WTC11 (cell line): ENCODE results near the gene MINDY1. TPM values are rescaled to one million over a fixed set of nuclear protein-coding genes. Genes with fewer than 3 reads are reported as not detected.

ENCODE experiments used
- ATAC-seq: fragments of 200-7000 bp; cut with Tn5 transposase; 2 replicates; pipeline ENCODE4 v1.10.0; 2021; ENCODE audit warnings: mild to moderate bottlenecking, moderate library complexity
- CTCF ChIA-PET: fragments of 300-600 bp; sonication (Branson Sonifier 250); formaldehyde crosslinking; loops from one replicate; lab custom pipeline; 2021; ENCODE audit warnings: antibody characterized with exemption; lab: Charles Lee
- POLR2A ChIA-PET: fragments of 350-600 bp; sonication (Branson Sonifier 250); formaldehyde crosslinking; loops from one replicate; lab custom pipeline; 2021; ENCODE audit warnings: antibody characterized with exemption; lab: Charles Lee
- DNase-seq: peaks from one replicate; pipeline ENCODE4 v3.0.0; 2021; ENCODE audit warnings: low spot score
- H3K27ac Mint-ChIP-seq: 2 replicates; pipeline ENCODE4 v1.8.0; 2021; ENCODE audit warnings: mixed read lengths
- H3K27me3 Mint-ChIP-seq: 2 replicates; pipeline ENCODE4 v1.8.0; 2021; ENCODE audit warnings: low read depth, mild to moderate bottlenecking, moderate library complexity, mixed read lengths
- H3K36me3 Mint-ChIP-seq: 2 replicates; pipeline ENCODE4 v1.8.0; 2021; ENCODE audit warnings: mixed read lengths
- H3K4me1 Mint-ChIP-seq: 2 replicates; pipeline ENCODE4 v1.8.0; 2022; ENCODE audit warnings: mixed read lengths
- H3K4me3 Mint-ChIP-seq: 2 replicates; pipeline ENCODE4 v1.8.0; 2021; ENCODE audit warnings: mild to moderate bottlenecking, moderate library complexity, mixed read lengths
- H3K9me3 Mint-ChIP-seq: 2 replicates; pipeline ENCODE4 v1.8.0; 2021; ENCODE audit warnings: mixed read lengths
- AR ChIP-seq: fragments of 250-450 bp; sonication (Bioruptor Pico); IDR thresholded peaks from 2 replicates; pipeline ENCODE4 v1.9.0; 2021; ENCODE audit warnings: mild to moderate bottlenecking
- ATF6 ChIP-seq: sonication (generic); formaldehyde crosslinking; IDR thresholded peaks from 2 replicates; pipeline ENCODE4 v1.8.1; 2023; ENCODE audit warnings: mild to moderate bottlenecking, missing genetic modification reagents
- ERG ChIP-seq: fragments of 250-450 bp; sonication (Bioruptor Pico); IDR thresholded peaks from 2 replicates; pipeline ENCODE4 v1.8.0; 2021; ENCODE audit warnings: mild to moderate bottlenecking
- HMGXB4 ChIP-seq: sonication (generic); formaldehyde crosslinking; IDR thresholded peaks from 2 replicates; pipeline ENCODE4 v1.8.1; 2023; ENCODE audit warnings: mild to moderate bottlenecking, moderate library complexity, missing genetic modification reagents
- OVOL2 ChIP-seq: fragments of 250-450 bp; sonication (Bioruptor Pico); IDR thresholded peaks from 2 replicates; pipeline ENCODE4 v1.9.0; 2021; ENCODE audit warnings: mild to moderate bottlenecking, borderline replicate concordance
- SMAD3 ChIP-seq: sonication (generic); formaldehyde crosslinking; IDR thresholded peaks from 2 replicates; pipeline ENCODE4 v1.8.0; 2022; ENCODE audit warnings: missing genetic modification reagents, mild to moderate bottlenecking, borderline replicate concordance
- TEAD1 ChIP-seq: sonication (generic); formaldehyde crosslinking; IDR thresholded peaks from 2 replicates; pipeline ENCODE4 v1.8.0; 2022; ENCODE audit warnings: mild to moderate bottlenecking, missing genetic modification reagents
- ZBTB21 ChIP-seq: sonication (generic); formaldehyde crosslinking; IDR thresholded peaks from 2 replicates; pipeline ENCODE4 v1.8.1; 2023; ENCODE audit warnings: mild to moderate bottlenecking, missing genetic modification reagents, borderline replicate concordance
- total RNA-seq: library from RNA; stranded (reverse); gene quantifications from 3 replicates; pipeline ENCODE4 v1.2.3, GENCODE V29; 2021
- TF ChIP-seq, protein P1 (sequence below): sonication (generic); formaldehyde crosslinking; conservative IDR thresholded peaks from 2 replicates; pipeline ENCODE4 v1.8.1; 2023; ENCODE audit warnings: mild to moderate bottlenecking, low read depth, missing genetic modification reagents, moderate library complexity

The MINDY1 gene
- total RNA-seq, 1 experiment from 2014 or later = 10.1 TPM

DNA sequence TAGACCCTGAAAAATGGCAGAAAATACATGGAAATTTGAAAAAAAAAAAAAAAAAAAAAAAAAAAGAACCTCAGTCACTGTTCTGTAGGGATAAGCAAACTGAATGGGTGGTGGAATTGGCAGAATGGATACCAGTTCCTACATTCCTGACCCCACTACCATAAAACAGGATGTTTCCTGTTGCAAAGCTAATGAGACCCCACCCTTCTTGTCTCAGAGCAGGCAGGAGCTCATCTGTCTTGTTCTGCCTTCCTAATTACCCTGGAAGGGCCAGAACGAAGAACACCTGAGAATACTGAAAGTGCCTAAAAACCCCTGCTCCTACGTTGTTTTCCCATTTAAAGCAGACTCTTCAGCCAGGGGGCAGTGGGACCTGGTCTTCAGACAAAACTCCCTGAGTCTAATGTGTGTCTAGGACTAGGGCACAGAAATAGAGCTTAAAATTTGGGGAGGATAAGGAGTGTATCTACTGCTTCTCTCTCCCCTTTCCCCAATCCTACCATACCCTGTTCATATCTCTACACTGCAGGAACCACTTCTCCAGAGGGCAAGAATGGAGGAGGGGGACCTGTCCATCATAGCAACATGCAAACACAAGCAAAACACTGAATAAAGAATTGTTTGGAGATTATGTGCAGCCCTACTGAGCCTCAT is 44.8 kb upstream of the MINDY1 start:
- no peak for TF ChIP-seq TEAD1 (CRISPR knock-in tag)
- no peak for TF ChIP-seq ERG (CRISPR knock-in tag)
- no peak for TF ChIP-seq OVOL2 (CRISPR knock-in tag)
- no peak for TF ChIP-seq SMAD3 (CRISPR knock-in tag)
- H3K27ac Mint-ChIP-seq = no peak overlapping the region
- DNase-seq (no peak), ATAC-seq (no peak)
- POLR2A ChIA-PET = interaction anchor here (0.6 to 0.7 kb wide), 2 partner anchors 30 to 473 kb away, joined by 3 to 4 read pairs; no protein-coding TSS in a partner anchor
- H3K4me1 Mint-ChIP-seq = peaks cover 18% of the 10 kb centered on the region
- no peak overlapping the region for H3K4me3 Mint-ChIP-seq
- H3K36me3 Mint-ChIP-seq = peaks cover 46% of the 10 kb centered on the region
- no peaks in the 10 kb centered on the region for H3K9me3 Mint-ChIP-seq
- CTCF ChIA-PET = interaction anchor here (0.7 to 2.1 kb wide), 3 partner anchors 9 to 231 kb away, joined by 3 to 7 read pairs (median 3); partner anchors contain the start of gene MLLT11
- no peaks in the 10 kb centered on the region for H3K27me3 Mint-ChIP-seq

DNA sequence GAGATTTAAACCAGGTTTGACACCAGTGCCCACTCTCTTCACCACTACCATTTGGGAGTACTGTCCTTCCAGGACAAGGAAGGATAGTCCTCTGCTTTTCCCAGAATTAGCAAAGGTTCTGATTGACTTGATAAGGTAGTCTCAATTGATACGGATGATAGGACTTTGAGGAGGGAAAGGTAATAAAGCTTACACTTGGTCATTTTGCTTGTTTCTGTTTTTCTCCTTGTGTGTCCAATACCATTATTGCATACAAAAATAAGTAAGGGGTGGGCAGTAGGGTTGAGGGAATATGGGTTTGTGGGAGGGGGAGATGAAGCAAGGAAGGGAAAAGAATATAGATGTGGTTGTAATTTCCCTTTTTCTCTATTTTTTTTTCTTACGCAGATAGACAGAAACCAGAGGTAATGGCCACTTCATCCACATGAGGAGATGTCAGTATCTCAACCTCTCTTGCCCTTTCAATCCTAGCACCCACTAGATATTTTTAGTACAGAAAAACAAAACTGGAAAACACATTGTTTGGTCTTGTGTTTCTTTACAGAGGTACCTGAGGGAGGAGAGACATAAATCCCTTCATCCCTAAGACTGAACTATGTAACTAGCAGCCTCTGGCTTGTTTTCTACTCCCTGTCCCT is 43.5 kb upstream of the MINDY1 start:
- Mint-ChIP-seq H3K9me3 (no peaks in the 10 kb centered on the region), H3K4me1 (peaks cover 17% of the 10 kb centered on the region), H3K4me3 (no peak overlapping the region), H3K27me3 (no peaks in the 10 kb centered on the region), H3K27ac (0 out of 2 replicates have a peak overlapping the region, but pooled peaks have one; percentile 57), H3K36me3 (peaks cover 35% of the 10 kb centered on the region)
- TF ChIP-seq, protein P1, sequence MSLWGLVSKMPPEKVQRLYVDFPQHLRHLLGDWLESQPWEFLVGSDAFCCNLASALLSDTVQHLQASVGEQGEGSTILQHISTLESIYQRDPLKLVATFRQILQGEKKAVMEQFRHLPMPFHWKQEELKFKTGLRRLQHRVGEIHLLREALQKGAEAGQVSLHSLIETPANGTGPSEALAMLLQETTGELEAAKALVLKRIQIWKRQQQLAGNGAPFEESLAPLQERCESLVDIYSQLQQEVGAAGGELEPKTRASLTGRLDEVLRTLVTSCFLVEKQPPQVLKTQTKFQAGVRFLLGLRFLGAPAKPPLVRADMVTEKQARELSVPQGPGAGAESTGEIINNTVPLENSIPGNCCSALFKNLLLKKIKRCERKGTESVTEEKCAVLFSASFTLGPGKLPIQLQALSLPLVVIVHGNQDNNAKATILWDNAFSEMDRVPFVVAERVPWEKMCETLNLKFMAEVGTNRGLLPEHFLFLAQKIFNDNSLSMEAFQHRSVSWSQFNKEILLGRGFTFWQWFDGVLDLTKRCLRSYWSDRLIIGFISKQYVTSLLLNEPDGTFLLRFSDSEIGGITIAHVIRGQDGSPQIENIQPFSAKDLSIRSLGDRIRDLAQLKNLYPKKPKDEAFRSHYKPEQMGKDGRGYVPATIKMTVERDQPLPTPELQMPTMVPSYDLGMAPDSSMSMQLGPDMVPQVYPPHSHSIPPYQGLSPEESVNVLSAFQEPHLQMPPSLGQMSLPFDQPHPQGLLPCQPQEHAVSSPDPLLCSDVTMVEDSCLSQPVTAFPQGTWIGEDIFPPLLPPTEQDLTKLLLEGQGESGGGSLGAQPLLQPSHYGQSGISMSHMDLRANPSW (CRISPR knock-in tag) = no peak
- TF ChIP-seq ZBTB21 (CRISPR knock-in tag) = no peak
- no peak for TF ChIP-seq AR (CRISPR knock-in tag)
- no peak for TF ChIP-seq ATF6
- TF ChIP-seq HMGXB4 (CRISPR knock-in tag) = no peak
- CTCF ChIA-PET = interaction anchor here (0.6 to 3.7 kb wide), 4 partner anchors 10 to 44 kb away, joined by 3 to 43 read pairs (median 12); partner anchors contain the start of genes CDC42SE1, MINDY1 and MLLT11
- ATAC-seq (no peak), DNase-seq (no peak)
- POLR2A ChIA-PET = interaction anchor here (1.5 kb wide), 1 partner anchor 81 kb away, joined by 3 read pairs; no protein-coding TSS in a partner anchor
